Smooth muscle cell (in vitro differentiated cells): ENCODE measurements around the gene VWA8. TPM values are rescaled to one million over a fixed set of nuclear protein-coding genes. Genes with fewer than 3 reads are reported as not detected.

Experiments used
- DNase-seq: peaks from one replicate; lab custom pipeline; 2025; ENCODE audit not compliant: unreplicated experiment; lab: John Stamatoyannopoulos, UW
- H2AFZ ChIP-seq: fragments of 200-600 bp; sonication (generic); 2 replicates; pipeline ENCODE4 v1.6.0; 2016; ENCODE audit warnings: antibody characterized with exemption, low read depth, mild to moderate bottlenecking
- H3F3A ChIP-seq: fragments of 200-600 bp; sonication (generic); 2 replicates; pipeline ENCODE4 v1.6.0; 2017; ENCODE audit warnings: antibody characterized with exemption, low read depth
- H3K27ac ChIP-seq: fragments of 200-600 bp; sonication (generic); 2 replicates; pipeline ENCODE4 v1.5.1; 2016; ENCODE audit warnings: low read depth, mild to moderate bottlenecking
- H3K27me3 ChIP-seq: fragments of 200-600 bp; sonication (generic); 2 replicates; pipeline ENCODE4 v1.6.1; 2016; ENCODE audit warnings: low read depth, mild to moderate bottlenecking
- H3K36me3 ChIP-seq: fragments of 200-600 bp; sonication (generic); 2 replicates; pipeline ENCODE4 v1.5.1; 2016; ENCODE audit warnings: low read depth
- H3K4me1 ChIP-seq: fragments of 200-600 bp; sonication (generic); 2 replicates; pipeline ENCODE4 v1.5.1; 2016; ENCODE audit warnings: low read depth
- H3K4me2 ChIP-seq: fragments of 200-600 bp; sonication (generic); 2 replicates; pipeline ENCODE4 v1.6.0; 2016; ENCODE audit warnings: mild to moderate bottlenecking
- H3K4me3 ChIP-seq: fragments of 200-600 bp; sonication (generic); 2 replicates; pipeline ENCODE4 v1.5.1; 2016; ENCODE audit warnings: mild to moderate bottlenecking
- H3K79me2 ChIP-seq: fragments of 200-600 bp; sonication (generic); 2 replicates; pipeline ENCODE4 v1.6.0; 2016; ENCODE audit warnings: low read depth, mild to moderate bottlenecking
- H3K9ac ChIP-seq: fragments of 200-600 bp; sonication (generic); 2 replicates; pipeline ENCODE4 v1.6.0; 2016; ENCODE audit warnings: low read depth
- H3K9me3 ChIP-seq: fragments of 200-600 bp; sonication (generic); replicated peaks from 2 replicates; pipeline ENCODE4 v1.5.1; 2016; ENCODE audit warnings: low read depth
- H4K20me1 ChIP-seq: fragments of 200-600 bp; sonication (generic); 2 replicates; pipeline ENCODE4 v1.6.0; 2016; ENCODE audit warnings: low read depth
- WGBS: methylation state at CpG from one replicate; pipeline ENCODE4 v1.1.7; 2016; ENCODE audit warnings: low lambda C conversion rate; 5-methylcytosine and 5-hydroxymethylcytosine counted together
- polyA plus RNA-seq: library from polyadenylated mRNA; unstranded; fragments of >200 nt; fragmentation: Nextera tagmentation; extraction: Ambion mirVana; gene quantifications from 2 replicates; pipeline ENCODE4 v1.2.1, GENCODE V29; 2016
- total RNA-seq: library from RNA; depleted of rRNA; stranded (reverse); fragments of >200 nt; gene quantifications from 2 replicates; pipeline ENCODE4 v1.2.3, GENCODE V29; 2014
- TF ChIP-seq, protein P1 (sequence below): fragments of 200-600 bp; sonication (generic); IDR thresholded peaks from 2 replicates; pipeline ENCODE4 v1.5.1; 2017; ENCODE audit warnings: borderline replicate concordance, mild to moderate bottlenecking, antibody characterized with exemption; ENCODE audit not compliant: insufficient read depth, poor library complexity, severe bottlenecking

VWA8 gene
- total and polyA plus RNA-seq, 2 experiments from 2014 or later = 2.6 to 14.4 TPM

DNA sequence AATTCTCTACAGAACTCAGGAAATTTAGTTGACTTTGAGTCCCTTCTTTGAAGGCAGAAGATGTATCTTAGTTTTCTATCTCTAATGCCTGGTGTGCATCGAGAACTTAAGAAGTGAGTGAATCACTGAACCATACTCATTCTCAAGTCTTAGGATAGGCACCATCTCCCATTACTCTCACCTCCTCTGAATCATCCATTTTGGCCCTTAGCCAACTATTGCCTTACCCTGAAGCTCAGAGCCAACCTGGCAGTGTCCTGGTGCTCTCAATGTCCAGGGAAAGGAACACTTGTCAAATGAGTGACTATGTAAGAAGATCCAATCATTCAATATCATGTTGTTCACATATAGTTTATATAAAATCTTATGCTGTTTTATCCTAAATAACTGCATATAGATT is 357.0 kb downstream of the VWA8 start:
- no peaks in the 10 kb centered on the region for H3K79me2 ChIP-seq
- H3K4me3 ChIP-seq = no peak overlapping the region
- no peaks in the 10 kb centered on the region for H3K27me3 ChIP-seq
- H3K36me3 ChIP-seq = no peaks in the 10 kb centered on the region
- DNase-seq = no peak
- no peak overlapping the region for H3K9ac ChIP-seq
- H4K20me1 ChIP-seq = no peaks in the 10 kb centered on the region
- H3K4me2 ChIP-seq = no peak overlapping the region
- no peak overlapping the region for H3K27ac ChIP-seq
- no peak overlapping the region for H2AFZ ChIP-seq
- no peaks in the 10 kb centered on the region for H3F3A ChIP-seq
- TF ChIP-seq, protein P1, sequence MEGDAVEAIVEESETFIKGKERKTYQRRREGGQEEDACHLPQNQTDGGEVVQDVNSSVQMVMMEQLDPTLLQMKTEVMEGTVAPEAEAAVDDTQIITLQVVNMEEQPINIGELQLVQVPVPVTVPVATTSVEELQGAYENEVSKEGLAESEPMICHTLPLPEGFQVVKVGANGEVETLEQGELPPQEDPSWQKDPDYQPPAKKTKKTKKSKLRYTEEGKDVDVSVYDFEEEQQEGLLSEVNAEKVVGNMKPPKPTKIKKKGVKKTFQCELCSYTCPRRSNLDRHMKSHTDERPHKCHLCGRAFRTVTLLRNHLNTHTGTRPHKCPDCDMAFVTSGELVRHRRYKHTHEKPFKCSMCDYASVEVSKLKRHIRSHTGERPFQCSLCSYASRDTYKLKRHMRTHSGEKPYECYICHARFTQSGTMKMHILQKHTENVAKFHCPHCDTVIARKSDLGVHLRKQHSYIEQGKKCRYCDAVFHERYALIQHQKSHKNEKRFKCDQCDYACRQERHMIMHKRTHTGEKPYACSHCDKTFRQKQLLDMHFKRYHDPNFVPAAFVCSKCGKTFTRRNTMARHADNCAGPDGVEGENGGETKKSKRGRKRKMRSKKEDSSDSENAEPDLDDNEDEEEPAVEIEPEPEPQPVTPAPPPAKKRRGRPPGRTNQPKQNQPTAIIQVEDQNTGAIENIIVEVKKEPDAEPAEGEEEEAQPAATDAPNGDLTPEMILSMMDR = no peak
- 52% methylated on average over 1 of the region's 1 CpG for WGBS
- no peaks in the 10 kb centered on the region for H3K4me1 ChIP-seq
- H3K9me3 ChIP-seq = no peaks in the 10 kb centered on the region

DNA sequence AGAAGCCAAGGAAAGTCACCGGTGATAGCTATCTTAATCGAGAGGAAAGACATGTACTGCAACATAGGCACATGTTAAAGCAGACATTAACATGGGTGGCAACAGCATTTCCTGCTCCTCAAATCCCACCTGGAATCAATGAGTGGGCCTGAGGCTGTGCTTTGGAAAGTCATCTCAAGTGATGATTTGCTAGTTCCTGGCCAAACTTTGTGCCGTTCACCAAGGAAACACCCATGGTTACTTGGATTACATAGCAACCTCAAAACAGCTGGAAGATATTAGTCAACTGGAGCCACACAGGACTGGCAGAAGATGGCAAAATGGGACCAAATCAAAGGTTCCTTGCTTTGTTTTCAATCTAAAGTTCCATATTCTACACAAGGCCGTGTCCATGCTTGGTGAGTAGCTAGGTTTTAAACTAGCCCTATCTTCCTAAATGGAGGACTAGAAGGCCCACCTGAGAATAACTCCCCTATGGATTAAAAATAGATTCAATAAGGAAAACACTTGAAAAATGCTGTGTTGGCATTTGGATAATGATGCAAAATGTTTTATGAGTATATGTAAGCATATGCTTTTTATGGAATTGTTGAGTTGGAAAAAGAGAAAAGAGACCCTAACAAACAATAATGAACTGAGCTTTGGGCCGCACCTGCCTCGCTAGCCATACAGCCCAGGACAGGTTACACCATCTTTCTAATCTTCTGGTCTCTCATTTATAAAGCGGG is 359.0 kb downstream of the VWA8 start:
- no peak overlapping the region for H3K4me2 ChIP-seq
- H3K4me1 ChIP-seq = no peaks in the 10 kb centered on the region

DNA sequence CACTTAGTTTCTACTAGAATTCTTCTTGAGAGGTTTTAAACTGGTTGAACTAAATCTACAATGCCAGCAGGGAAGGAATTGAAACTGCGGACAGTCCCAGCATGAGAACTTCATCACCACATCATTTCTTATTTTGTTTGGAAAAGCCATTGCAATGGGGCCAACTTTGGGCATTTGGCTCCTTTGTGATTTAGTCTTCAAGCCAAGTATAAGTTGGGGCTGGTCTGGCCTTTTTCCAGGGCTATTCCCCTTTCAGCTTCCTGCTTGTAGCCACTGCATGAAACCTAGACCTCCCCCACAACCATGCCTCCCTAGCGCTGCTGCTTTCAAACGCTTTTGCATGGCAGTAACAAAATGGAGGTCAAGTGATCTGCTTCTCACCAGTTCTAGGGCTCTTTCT is 361.3 kb downstream of the VWA8 start:
- Histone ChIP-seq H4K20me1 (no peaks in the 10 kb centered on the region), H3K79me2 (no peaks in the 10 kb centered on the region), H3K4me2 (no peak overlapping the region), H3K27ac (no peak overlapping the region), H3K27me3 (no peaks in the 10 kb centered on the region), H3K9ac (no peak overlapping the region), H3K9me3 (no peaks in the 10 kb centered on the region), H3K4me3 (no peak overlapping the region), H3F3A (no peaks in the 10 kb centered on the region), H3K4me1 (no peaks in the 10 kb centered on the region), H3K36me3 (no peaks in the 10 kb centered on the region), H2AFZ (no peak overlapping the region)
- TF ChIP-seq, protein P1 = no peak
- DNase-seq = no peak
- WGBS = 100% methylated on average over 3 of the region's 3 CpGs

More for the DNA sequence above, 359.0 kb downstream of the VWA8 start:
- TF ChIP-seq, protein P1 = no peak
- Histone ChIP-seq H3K36me3 (no peaks in the 10 kb centered on the region), H3K9me3 (no peaks in the 10 kb centered on the region), H3K27ac (no peak overlapping the region), H2AFZ (no peak overlapping the region), H3F3A (no peaks in the 10 kb centered on the region), H3K79me2 (no peaks in the 10 kb centered on the region), H3K27me3 (no peaks in the 10 kb centered on the region), H3K4me3 (no peak overlapping the region), H4K20me1 (no peaks in the 10 kb centered on the region), H3K9ac (no peak overlapping the region)
- 91% methylated on average over 7 of the region's 7 CpGs for WGBS
- no peak for DNase-seq
